SK-N-SH (cell line): Measurements from ENCODE around the gene RDH14. TPM values are rescaled to one million over a fixed set of nuclear protein-coding genes. Genes with fewer than 3 reads are reported as not detected.

ENCODE experiments used
- CTCF ChIA-PET: fragments of 300-600, 350-600 bp; formaldehyde crosslinking; extraction: SDS; loops from one replicate; lab custom pipeline; 2021; lab: Yijun Ruan, JAX
- POLR2A ChIA-PET: fragments of 350-600 bp; sonication (Branson Sonifier 250); formaldehyde crosslinking; extraction: SDS; loops from one replicate; lab custom pipeline; 2020; ENCODE audit warnings: antibody characterized with exemption, inconsistent platforms; lab: Yijun Ruan, JAX
- DNase-seq: peaks from one replicate; pipeline ENCODE4 v3.0.0; 2012
- H2AFZ ChIP-seq: fragments of 200-600 bp; sonication (generic); 2 replicates; pipeline ENCODE4 v1.8.1; 2016; ENCODE audit warnings: antibody characterized with exemption, mild to moderate bottlenecking, low read depth
- H3F3A ChIP-seq: fragments of 200-600 bp; sonication (generic); replicated peaks from 2 replicates; pipeline ENCODE3; 2016; ENCODE audit warnings: antibody characterized with exemption, mild to moderate bottlenecking; ENCODE audit not compliant: insufficient read depth
- H3K27ac ChIP-seq, 2 experiments: fragments of 200-500 bp in 1 of 2; fragments of 200-600 bp in 1 of 2; sonication (Bioruptor generic) in 1 of 2; sonication (generic), shearing (Covaris generic) in 1 of 2; 2 replicates each; pipeline versions ENCODE4 v1.5.1 to v1.6.1; 2014 to 2016; ENCODE audit warnings: low read depth in 2 of 2, inconsistent platforms in 1 of 2, low read length in 1 of 2, mild to moderate bottlenecking in 1 of 2, mixed read lengths in 1 of 2
- H3K27me3 ChIP-seq: fragments of 200-600 bp; sonication (generic), shearing (Covaris generic); 2 replicates; pipeline ENCODE4 v1.6.1; 2016; ENCODE audit warnings: mixed run types; ENCODE audit not compliant: insufficient read depth
- H3K36me3 ChIP-seq, 2 experiments: fragments of 200-500 bp in 1 of 2; fragments of 200-600 bp in 1 of 2; sonication (Bioruptor generic) in 1 of 2; sonication (generic) in 1 of 2; replicated peaks in 1 of 2; 2 replicates each; pipeline versions ENCODE3 to v1.5.1; 2014 to 2016; ENCODE audit warnings: low read length in 1 of 2, mild to moderate bottlenecking in 1 of 2; ENCODE audit not compliant: insufficient read depth in 2 of 2, control insufficient read depth in 1 of 2
- H3K4me1 ChIP-seq, 2 experiments: fragments of 200-500 bp in 1 of 2; fragments of 200-600 bp in 1 of 2; sonication (Bioruptor generic) in 1 of 2; sonication (generic), shearing (Covaris generic) in 1 of 2; 2 replicates each; pipeline versions ENCODE4 v1.5.1 to v1.6.1; 2014 to 2016; ENCODE audit warnings: low read depth in 1 of 2, low read length in 1 of 2, mixed run types in 1 of 2; ENCODE audit not compliant: insufficient read depth in 2 of 2, control insufficient read depth in 1 of 2
- H3K4me2 ChIP-seq: fragments of 200-600 bp; sonication (generic), shearing (Covaris generic); 2 replicates; pipeline ENCODE4 v1.6.1; 2017; ENCODE audit warnings: mixed run types
- H3K4me3 ChIP-seq, 2 experiments: fragments of 200-500 bp in 1 of 2; fragments of 200-600 bp in 1 of 2; sonication (Bioruptor generic) in 1 of 2; sonication (generic), shearing (Covaris generic) in 1 of 2; 2 replicates each; pipeline versions ENCODE4 v1.5.1 to v1.8.1; 2014 to 2016; ENCODE audit warnings: low read depth in 2 of 2, inconsistent platforms in 1 of 2, low read length in 1 of 2, mild to moderate bottlenecking in 1 of 2, mixed read lengths in 1 of 2, moderate library complexity in 1 of 2
- H3K79me2 ChIP-seq: fragments of 200-600 bp; sonication (generic); 2 replicates; pipeline ENCODE4 v1.8.1; 2017; ENCODE audit warnings: mild to moderate bottlenecking; ENCODE audit not compliant: insufficient read depth
- H3K9ac ChIP-seq: fragments of 200-600 bp; sonication (generic); 2 replicates; pipeline ENCODE4 v1.6.1; 2017; ENCODE audit warnings: mixed run types
- H3K9me2 ChIP-seq: fragments of 200-600 bp; sonication (generic); 2 replicates; pipeline ENCODE4 v1.6.1; 2017; ENCODE audit warnings: mixed run types
- H3K9me3 ChIP-seq: fragments of 200-600 bp; sonication (generic); 2 replicates; pipeline ENCODE4 v1.6.1; 2017; ENCODE audit warnings: mixed run types, mild to moderate bottlenecking, moderate library complexity
- H4K20me1 ChIP-seq: fragments of 200-600 bp; sonication (generic); 2 replicates; pipeline ENCODE4 v1.6.1; 2017; ENCODE audit warnings: mild to moderate bottlenecking, mixed run types; ENCODE audit not compliant: insufficient read depth
- FOSL2 ChIP-seq: IDR thresholded peaks from 2 replicates; pipeline ENCODE4 v1.4.0; 2012; ENCODE audit warnings: low read depth, mild to moderate bottlenecking, moderate library complexity, borderline replicate concordance
- FOXM1 ChIP-seq: IDR thresholded peaks from 2 replicates; pipeline ENCODE4 v1.4.0; 2012; ENCODE audit warnings: low read depth, mild to moderate bottlenecking
- IRF3 ChIP-seq: fragments of 150-350 bp; IDR thresholded peaks from 2 replicates; pipeline ENCODE4 v1.6.1; 2016; ENCODE audit warnings: mild to moderate bottlenecking, low read depth, low read length
- JUND ChIP-seq: IDR thresholded peaks from 2 replicates; pipeline ENCODE4 v1.4.0; 2012
- MEF2A ChIP-seq: IDR thresholded peaks from 2 replicates; pipeline ENCODE4 v1.4.0; 2012; ENCODE audit warnings: low read depth, borderline replicate concordance
- NFIC ChIP-seq: IDR thresholded peaks from 2 replicates; pipeline ENCODE4 v1.4.0; 2012; ENCODE audit warnings: borderline replicate concordance
- REST ChIP-seq: IDR thresholded peaks from 2 replicates; pipeline ENCODE4 v1.6.1; 2012; ENCODE audit warnings: mild to moderate bottlenecking, low read depth, low read length, moderate library complexity
- RFX5 ChIP-seq: IDR thresholded peaks from 2 replicates; pipeline ENCODE4 v1.6.1; 2012; ENCODE audit warnings: mild to moderate bottlenecking, improper control_type of control experiment, low read length
- TAF1 ChIP-seq: IDR thresholded peaks from 2 replicates; pipeline ENCODE4 v1.6.1; 2012; ENCODE audit warnings: low read depth, mild to moderate bottlenecking, low read length, moderate library complexity, borderline replicate concordance
- TCF12 ChIP-seq: IDR thresholded peaks from 2 replicates; pipeline ENCODE4 v1.4.0; 2012
- TEAD4 ChIP-seq: IDR thresholded peaks from 2 replicates; pipeline ENCODE4 v1.4.0; 2012; ENCODE audit warnings: mild to moderate bottlenecking, borderline replicate concordance; ENCODE audit not compliant: insufficient read depth
- WGBS: methylation state at CpG from one replicate; pipeline ENCODE4 v1.1.6; 2017; ENCODE audit warnings: low lambda C conversion rate; 5-methylcytosine and 5-hydroxymethylcytosine counted together
- polyA plus RNA-seq, 3 experiments: library from polyadenylated mRNA; depleted of rRNA; stranded (reverse); fragments of >200 nt; gene quantifications; 2 replicates each; pipeline ENCODE4 v1.2.3, GENCODE V29; 2012
- TF ChIP-seq, protein P1 (sequence below): IDR thresholded peaks from 2 replicates; pipeline ENCODE4 v1.4.0; 2012; ENCODE audit warnings: low read depth, borderline replicate concordance

The RDH14 gene
- polyA plus RNA-seq, 1 of the 3 experiments (the other 2 are of a cell fraction): 20.2 TPM

GRCh38 chr2:18510775-18511174 is 49.7 kb downstream of the RDH14 start:
- POLR2A ChIA-PET: no interaction called here

More at GRCh38 chr2:18510775-18511174, 49.7 kb downstream of the RDH14 start:
- 92% methylated on average over 2 of the region's 2 CpGs for WGBS
- H3K36me3 ChIP-seq: no peaks in the 10 kb centered on the region
- no peaks in the 10 kb centered on the region for H3K27me3 ChIP-seq
- no peak overlapping the region for H3K9ac ChIP-seq
- H2AFZ ChIP-seq: no peak overlapping the region
- H3F3A ChIP-seq: peaks cover 5% of the 10 kb centered on the region
- no peak overlapping the region for H3K4me3 ChIP-seq
- peaks cover 8 to 16% of the 10 kb centered on the region in 2 experiments; a peak in 3 of 4 replicates for H3K4me1 ChIP-seq
- no peaks in the 10 kb centered on the region for H4K20me1 ChIP-seq
- CTCF ChIA-PET: interaction anchor here (1.3 to 4.2 kb wide), 2 partner anchors 10 to 124 kb away, joined by 3 to 32 read pairs; no protein-coding TSS in a partner anchor
- peaks cover 4% of the 10 kb centered on the region; the same call in 1 of the 2 replicates for H3K9me3 ChIP-seq
- no peak overlapping the region for H3K4me2 ChIP-seq
- no peak overlapping the region for H3K27ac ChIP-seq
- no peaks in the 10 kb centered on the region for H3K9me2 ChIP-seq
- DNase-seq: no peak
- no peaks in the 10 kb centered on the region for H3K79me2 ChIP-seq
- TF ChIP-seq RFX5: no peak
- TF ChIP-seq, protein P1, sequence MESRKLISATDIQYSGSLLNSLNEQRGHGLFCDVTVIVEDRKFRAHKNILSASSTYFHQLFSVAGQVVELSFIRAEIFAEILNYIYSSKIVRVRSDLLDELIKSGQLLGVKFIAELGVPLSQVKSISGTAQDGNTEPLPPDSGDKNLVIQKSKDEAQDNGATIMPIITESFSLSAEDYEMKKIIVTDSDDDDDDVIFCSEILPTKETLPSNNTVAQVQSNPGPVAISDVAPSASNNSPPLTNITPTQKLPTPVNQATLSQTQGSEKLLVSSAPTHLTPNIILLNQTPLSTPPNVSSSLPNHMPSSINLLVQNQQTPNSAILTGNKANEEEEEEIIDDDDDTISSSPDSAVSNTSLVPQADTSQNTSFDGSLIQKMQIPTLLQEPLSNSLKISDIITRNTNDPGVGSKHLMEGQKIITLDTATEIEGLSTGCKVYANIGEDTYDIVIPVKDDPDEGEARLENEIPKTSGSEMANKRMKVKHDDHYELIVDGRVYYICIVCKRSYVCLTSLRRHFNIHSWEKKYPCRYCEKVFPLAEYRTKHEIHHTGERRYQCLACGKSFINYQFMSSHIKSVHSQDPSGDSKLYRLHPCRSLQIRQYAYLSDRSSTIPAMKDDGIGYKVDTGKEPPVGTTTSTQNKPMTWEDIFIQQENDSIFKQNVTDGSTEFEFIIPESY: no peak
- TF ChIP-seq FOSL2: no peak
- no peak for TF ChIP-seq JUND
- TF ChIP-seq MEF2A: no peak
- no peak for TF ChIP-seq FOXM1
- no peak for TF ChIP-seq REST
- no peak for TF ChIP-seq TCF12
- TF ChIP-seq IRF3: no peak
- no peak for TF ChIP-seq NFIC
- no peak for TF ChIP-seq TAF1
- TF ChIP-seq TEAD4: no peak
